ENCODE data around the gene SH3GL2. TPM values are rescaled to one million over a fixed set of nuclear protein-coding genes. Genes with fewer than 3 reads are reported as not detected.

SH3GL2 gene
- total RNA-seq, 2 experiments from 2014 or later, result not detected

GRCh38 chr9:17636349-17636748, 57.5 kb downstream of the SH3GL2 start:
- Mint-ChIP-seq H3K4me3 (no peak overlapping the region), H3K36me3 (no peaks in the 10 kb centered on the region), H3K27ac (no peak overlapping the region), H3K4me1 (ENCODE audit: low read depth) (no peaks in the 10 kb centered on the region), H3K9me3 (peaks cover 16% of the 10 kb centered on the region), H3K27me3 (no peaks in the 10 kb centered on the region)
- intact Hi-C loops (cut with micrococcal nuclease), result no loop called here
- POLR2A ChIA-PET, result no interaction called here
- DNase-seq, result no peak
- CTCF ChIA-PET, result no interaction called here

GRCh38 chr9:17636821-17637220, 58.0 kb downstream of the SH3GL2 start:
- H3K27me3 Mint-ChIP-seq, result no peaks in the 10 kb centered on the region
- no peak overlapping the region for H3K27ac Mint-ChIP-seq
- H3K9me3 Mint-ChIP-seq, result peaks cover 16% of the 10 kb centered on the region
- intact Hi-C loops (cut with micrococcal nuclease), result no loop called here
- no peak overlapping the region for H3K4me3 Mint-ChIP-seq
- H3K4me1 Mint-ChIP-seq (ENCODE audit: low read depth), result no peaks in the 10 kb centered on the region
- CTCF ChIA-PET, result no interaction called here
- no peaks in the 10 kb centered on the region for H3K36me3 Mint-ChIP-seq
- POLR2A ChIA-PET, result no interaction called here
- no peak for DNase-seq

- Mint-ChIP-seq H3K4me1 (ENCODE audit: low read depth) (no peaks in the 10 kb centered on the region), H3K9me3 (peaks cover 16% of the 10 kb centered on the region), H3K27me3 (no peaks in the 10 kb centered on the region), H3K4me3 (no peak overlapping the region), H3K36me3 (no peaks in the 10 kb centered on the region), H3K27ac (no peak overlapping the region)
- no peak for DNase-seq
- CTCF ChIA-PET, result no interaction called here
- intact Hi-C loops (cut with micrococcal nuclease), result no loop called here
- POLR2A ChIA-PET, result no interaction called here
Observed at GRCh38 chr9:17637229-17637628, 58.4 kb downstream of the SH3GL2 start.

GRCh38 chr9:17648516-17648915, 69.7 kb downstream of the SH3GL2 start:
- CTCF ChIA-PET, result no interaction called here

GRCh38 chr9:17651725-17652124, 72.9 kb downstream of the SH3GL2 start:
- DNase-seq, result no peak
- Mint-ChIP-seq H3K9me3 (peaks cover 5% of the 10 kb centered on the region), H3K36me3 (no peaks in the 10 kb centered on the region), H3K27ac (no peak overlapping the region), H3K4me1 (ENCODE audit: low read depth) (no peaks in the 10 kb centered on the region), H3K27me3 (no peaks in the 10 kb centered on the region), H3K4me3 (no peak overlapping the region)
- ChIA-PET POLR2A (no interaction called here), CTCF (no interaction called here)
- intact Hi-C loops (cut with micrococcal nuclease), result no loop called here

More at GRCh38 chr9:17648516-17648915, 69.7 kb downstream of the SH3GL2 start:
- Mint-ChIP-seq H3K36me3 (no peaks in the 10 kb centered on the region), H3K9me3 (peaks cover 14% of the 10 kb centered on the region), H3K27me3 (no peaks in the 10 kb centered on the region), H3K4me3 (no peak overlapping the region), H3K27ac (no peak overlapping the region), H3K4me1 (ENCODE audit: low read depth) (no peaks in the 10 kb centered on the region)
- intact Hi-C loops (cut with micrococcal nuclease), result no loop called here
- POLR2A ChIA-PET, result no interaction called here
- no peak for DNase-seq

GRCh38 chr9:17653947-17654465, 75.1 kb downstream of the SH3GL2 start:
- Mint-ChIP-seq H3K4me3 (no peak overlapping the region), H3K36me3 (no peaks in the 10 kb centered on the region), H3K27me3 (no peaks in the 10 kb centered on the region), H3K27ac (no peak overlapping the region), H3K9me3 (peaks cover 3% of the 10 kb centered on the region), H3K4me1 (ENCODE audit: low read depth) (no peaks in the 10 kb centered on the region)
- ChIA-PET CTCF (no interaction called here), POLR2A (no interaction called here)
- no peak for DNase-seq
- intact Hi-C loops (cut with micrococcal nuclease), result no loop called here

- no peak overlapping the region for H3K27ac Mint-ChIP-seq
- CTCF ChIA-PET, result no interaction called here
- H3K27me3 Mint-ChIP-seq, result no peaks in the 10 kb centered on the region
- H3K36me3 Mint-ChIP-seq, result no peaks in the 10 kb centered on the region
- no peaks in the 10 kb centered on the region for H3K4me1 Mint-ChIP-seq (ENCODE audit: low read depth)
- intact Hi-C loops (cut with micrococcal nuclease), result no loop called here
- no peak for DNase-seq
- H3K4me3 Mint-ChIP-seq, result no peak overlapping the region
- POLR2A ChIA-PET, result no interaction called here
- H3K9me3 Mint-ChIP-seq, result peaks cover 3% of the 10 kb centered on the region
Observed at GRCh38 chr9:17656889-17657288, 78.0 kb downstream of the SH3GL2 start.

- ChIA-PET CTCF (no interaction called here), POLR2A (no interaction called here)
- Mint-ChIP-seq H3K36me3 (no peaks in the 10 kb centered on the region), H3K27ac (no peak overlapping the region), H3K9me3 (peaks cover 3% of the 10 kb centered on the region), H3K27me3 (no peaks in the 10 kb centered on the region), H3K4me1 (ENCODE audit: low read depth) (no peaks in the 10 kb centered on the region), H3K4me3 (no peak overlapping the region)
- intact Hi-C loops (cut with micrococcal nuclease), result no loop called here
- no peak for DNase-seq
Observed at GRCh38 chr9:17658237-17658636, 79.4 kb downstream of the SH3GL2 start.

GRCh38 chr9:17660158-17660557, 81.3 kb downstream of the SH3GL2 start:
- intact Hi-C loops (cut with micrococcal nuclease), result no loop called here
- no peaks in the 10 kb centered on the region for H3K27me3 Mint-ChIP-seq
- CTCF ChIA-PET, result no interaction called here
- no peak overlapping the region for H3K27ac Mint-ChIP-seq
- no peaks in the 10 kb centered on the region for H3K9me3 Mint-ChIP-seq
- no peaks in the 10 kb centered on the region for H3K36me3 Mint-ChIP-seq
- H3K4me1 Mint-ChIP-seq (ENCODE audit: low read depth), result no peaks in the 10 kb centered on the region
- no peak for DNase-seq
- POLR2A ChIA-PET, result no interaction called here
- no peak overlapping the region for H3K4me3 Mint-ChIP-seq

- Mint-ChIP-seq H3K4me3 (no peak overlapping the region), H3K36me3 (no peaks in the 10 kb centered on the region), H3K9me3 (no peaks in the 10 kb centered on the region), H3K4me1 (ENCODE audit: low read depth) (no peaks in the 10 kb centered on the region), H3K27ac (no peak overlapping the region), H3K27me3 (no peaks in the 10 kb centered on the region)
- intact Hi-C loops (cut with micrococcal nuclease), result no loop called here
- CTCF ChIA-PET, result no interaction called here
- no peak for DNase-seq
- POLR2A ChIA-PET, result no interaction called here
Observed at GRCh38 chr9:17665450-17665849, 86.6 kb downstream of the SH3GL2 start.

GRCh38 chr9:17669206-17669605, 90.3 kb downstream of the SH3GL2 start:
- Mint-ChIP-seq H3K4me3 (no peak overlapping the region), H3K9me3 (peaks cover 7% of the 10 kb centered on the region), H3K27ac (no peak overlapping the region), H3K36me3 (no peaks in the 10 kb centered on the region), H3K27me3 (no peaks in the 10 kb centered on the region), H3K4me1 (ENCODE audit: low read depth) (no peaks in the 10 kb centered on the region)
- intact Hi-C loops (cut with micrococcal nuclease), result no loop called here
- CTCF ChIA-PET, result no interaction called here
- no peak for DNase-seq
- POLR2A ChIA-PET, result no interaction called here

- ChIA-PET CTCF (no interaction called here), POLR2A (no interaction called here)
- no peak overlapping the region for H3K27ac Mint-ChIP-seq
- H3K36me3 Mint-ChIP-seq, result no peaks in the 10 kb centered on the region
- no peak for DNase-seq
- H3K4me1 Mint-ChIP-seq (ENCODE audit: low read depth), result no peaks in the 10 kb centered on the region
- no peak overlapping the region for H3K4me3 Mint-ChIP-seq
- H3K27me3 Mint-ChIP-seq, result no peaks in the 10 kb centered on the region
- intact Hi-C loops (cut with micrococcal nuclease), result no loop called here
- peaks cover 15% of the 10 kb centered on the region for H3K9me3 Mint-ChIP-seq
Observed at GRCh38 chr9:17682684-17683083, 103.8 kb downstream of the SH3GL2 start.

- DNase-seq, result no peak
- Mint-ChIP-seq H3K4me3 (no peak overlapping the region), H3K36me3 (no peaks in the 10 kb centered on the region), H3K27ac (no peak overlapping the region), H3K27me3 (no peaks in the 10 kb centered on the region), H3K4me1 (ENCODE audit: low read depth) (no peaks in the 10 kb centered on the region), H3K9me3 (peaks cover 19% of the 10 kb centered on the region)
- ChIA-PET POLR2A (no interaction called here), CTCF (no interaction called here)
- intact Hi-C loops (cut with micrococcal nuclease), result no loop called here
Observed at GRCh38 chr9:17688834-17689233, 110.0 kb downstream of the SH3GL2 start.

- CTCF ChIA-PET, result no interaction called here
- H3K36me3 Mint-ChIP-seq, result no peaks in the 10 kb centered on the region
Observed at GRCh38 chr9:17694336-17694735, 115.5 kb downstream of the SH3GL2 start.

More at GRCh38 chr9:17694336-17694735, 115.5 kb downstream of the SH3GL2 start:
- POLR2A ChIA-PET, result no interaction called here
- no peak overlapping the region for H3K27ac Mint-ChIP-seq
- H3K4me3 Mint-ChIP-seq, result no peak overlapping the region
- H3K4me1 Mint-ChIP-seq (ENCODE audit: low read depth), result no peaks in the 10 kb centered on the region
- intact Hi-C loops (cut with micrococcal nuclease), result no loop called here
- H3K9me3 Mint-ChIP-seq, result peaks cover 5% of the 10 kb centered on the region
- DNase-seq, result no peak
- no peaks in the 10 kb centered on the region for H3K27me3 Mint-ChIP-seq

Data from activated CD4-positive, alpha-beta memory T cell treated with anti-CD3 and anti-CD28 coated beads for 36 hours (primary cell).